Liver (tissue), 9 donors: ENCODE results near the gene CTSW. TPM values are rescaled to one million over a fixed set of nuclear protein-coding genes. Genes with fewer than 3 reads are reported as not detected.

Experiments used
- DNase-seq: peaks from one replicate; pipeline ENCODE4 v3.0.0-alpha.2; 2017; ENCODE audit warnings: low spot score
- H3K27ac ChIP-seq, 2 donors: one replicate each; pipeline ENCODE4 v1.7.0; 2013; ENCODE audit warnings: inconsistent platforms in 2 of 2, low read length in 2 of 2, control low read depth in 1 of 2, low read depth in 1 of 2, mild to moderate bottlenecking in 1 of 2
- H3K27me3 ChIP-seq, 4 donors: one replicate each; pipeline versions ENCODE4 v1.6.1 to v1.7.0; 2013; ENCODE audit warnings: low read length in 3 of 4, inconsistent platforms in 1 of 4, mild to moderate bottlenecking in 1 of 4, moderate library complexity in 1 of 4; ENCODE audit not compliant: control insufficient read depth in 4 of 4, insufficient read depth in 4 of 4
- H3K36me3 ChIP-seq, 4 donors: one replicate each; pipeline versions ENCODE4 v1.6.1 to v1.7.0; 2013; ENCODE audit warnings: low read length in 3 of 4, mild to moderate bottlenecking in 3 of 4, low read depth in 1 of 4, moderate library complexity in 1 of 4; ENCODE audit not compliant: control insufficient read depth in 4 of 4, insufficient read depth in 3 of 4
- H3K4me1 ChIP-seq, 4 donors: one replicate each; pipeline versions ENCODE4 v1.6.1 to v1.7.0; 2013; ENCODE audit warnings: low read length in 3 of 4, mild to moderate bottlenecking in 3 of 4, moderate library complexity in 1 of 4; ENCODE audit not compliant: control insufficient read depth in 4 of 4, insufficient read depth in 4 of 4
- H3K4me3 ChIP-seq, 3 donors: one replicate each; pipeline versions ENCODE4 v1.6.1 to v1.7.0; 2013; ENCODE audit warnings: low read length in 3 of 3, control low read depth in 1 of 3, low read depth in 1 of 3, mild to moderate bottlenecking in 1 of 3
- H3K9ac ChIP-seq, 2 donors: one replicate each; pipeline ENCODE4 v1.7.0; 2013; ENCODE audit warnings: low read length in 2 of 2, mild to moderate bottlenecking in 2 of 2, moderate library complexity in 2 of 2, control low read depth in 1 of 2, low read depth in 1 of 2
- H3K9me3 ChIP-seq, 4 donors: one replicate each; pipeline versions ENCODE4 v1.6.1 to v1.7.0; 2013; ENCODE audit warnings: low read length in 3 of 4; ENCODE audit not compliant: control insufficient read depth in 4 of 4
- ATF3 ChIP-seq: IDR thresholded peaks from 2 replicates; pipeline ENCODE4 v1.6.1; 2016; ENCODE audit warnings: antibody characterized with exemption
- EGR1 ChIP-seq, 2 donors: IDR thresholded peaks; 2 replicates each; pipeline ENCODE4 v1.6.1; 2016 to 2018; ENCODE audit warnings: antibody characterized with exemption in 2 of 2, low read depth in 2 of 2
- FOXA1 ChIP-seq: IDR thresholded peaks from 2 replicates; pipeline ENCODE4 v1.6.1; 2016; ENCODE audit warnings: antibody characterized with exemption
- FOXA2 ChIP-seq: IDR thresholded peaks from 2 replicates; pipeline ENCODE4 v1.6.1; 2016; ENCODE audit warnings: antibody characterized with exemption
- GABPA ChIP-seq, 2 donors: IDR thresholded peaks in 1 of 2; conservative IDR thresholded peaks in 1 of 2; 2 replicates each; pipeline ENCODE4 v1.6.1; 2016; ENCODE audit warnings: antibody characterized with exemption in 2 of 2, mild to moderate bottlenecking in 1 of 2, moderate library complexity in 1 of 2
- HNF4G ChIP-seq: IDR thresholded peaks from 2 replicates; pipeline ENCODE4 v1.6.1; 2016; ENCODE audit warnings: antibody characterized with exemption
- MAX ChIP-seq: IDR thresholded peaks from 2 replicates; pipeline ENCODE4 v1.6.1; 2016; ENCODE audit warnings: antibody characterized with exemption
- NR2F2 ChIP-seq: IDR thresholded peaks from 2 replicates; pipeline ENCODE4 v1.6.1; 2016; ENCODE audit warnings: antibody characterized with exemption
- RAD21 ChIP-seq, 2 donors: IDR thresholded peaks; 2 replicates each; pipeline ENCODE4 v1.6.1; 2016; ENCODE audit warnings: antibody characterized with exemption in 2 of 2, mild to moderate bottlenecking in 2 of 2
- REST ChIP-seq: IDR thresholded peaks from 2 replicates; pipeline ENCODE4 v1.6.1; 2016; ENCODE audit warnings: antibody characterized with exemption, mild to moderate bottlenecking
- RXRA ChIP-seq, 2 donors: IDR thresholded peaks; 2 replicates each; pipeline ENCODE4 v1.6.1; 2017 to 2018; ENCODE audit warnings: antibody characterized with exemption in 2 of 2, mild to moderate bottlenecking in 1 of 2
- SP1 ChIP-seq: IDR thresholded peaks from 2 replicates; pipeline ENCODE4 v1.6.1; 2018; ENCODE audit warnings: antibody characterized with exemption, mild to moderate bottlenecking
- TAF1 ChIP-seq: conservative IDR thresholded peaks from 2 replicates; pipeline ENCODE4 v1.6.1; 2016; ENCODE audit warnings: antibody characterized with exemption, mild to moderate bottlenecking
- YY1 ChIP-seq: IDR thresholded peaks from 2 replicates; pipeline ENCODE4 v1.6.1; 2016; ENCODE audit warnings: antibody characterized with exemption, mild to moderate bottlenecking
- ZBTB33 ChIP-seq: IDR thresholded peaks from 2 replicates; pipeline ENCODE4 v1.6.1; 2016; ENCODE audit warnings: antibody characterized with exemption
- WGBS: extraction: QIAGEN DNeasy Blood & Tissue Kit; methylation state at CpG from one replicate; pipeline ENCODE4 v1.1.7; 2013; 5-methylcytosine and 5-hydroxymethylcytosine counted together
- polyA plus RNA-seq, 2 donors: library from polyadenylated mRNA; stranded (reverse) in 1 of 2; unstranded in 1 of 2; fragments of 200-250 nt in 1 of 2; fragments of >200 nt in 1 of 2; fragmentation: Nextera tagmentation in 1 of 2; extraction: Ambion mirVana in 1 of 2; gene quantifications; one replicate each; pipeline versions ENCODE4 v1.2.1 to v1.2.3, GENCODE V29; 2013 to 2015
- total RNA-seq, 2 donors: library from RNA; depleted of rRNA; stranded (reverse); fragments of >200 nt; gene quantifications; one replicate each; pipeline ENCODE4 v1.2.3, GENCODE V29; 2014
- donor health status: healthy.
- donor health status: healthy.
- donor health status: healthy.
- donor health status: healthy.
- donor health status: healthy.

The CTSW gene
- total and polyA plus RNA-seq, 4 donors, result 1.3 to 2.9 (median 2.1) TPM

GRCh38 chr11:65851811-65852507 is 27.7 kb upstream of the CTSW start:
- H3K9ac ChIP-seq, result no peak overlapping the region
- H3K27ac ChIP-seq, result no peak overlapping the region
- 90% methylated on average over 10 of the region's 10 CpGs for WGBS
- TF ChIP-seq ATF3, result no peak
- no peak for TF ChIP-seq YY1
- TF ChIP-seq REST, result no peak
- no peak for TF ChIP-seq SP1
- no peak for TF ChIP-seq RXRA (IDR thresholded peaks at IDR 0.05)
- H3K9me3 ChIP-seq, result peaks cover 0 to 7% (median 2%) of the 10 kb centered on the region in 4 donors
- H3K36me3 ChIP-seq, result peaks cover 13 to 39% (median 20%) of the 10 kb centered on the region in 4 donors
- no peak for DNase-seq
- no peaks in the 10 kb centered on the region for H3K27me3 ChIP-seq
- peaks cover 2 to 19% (median 10%) of the 10 kb centered on the region in 4 donors for H3K4me1 ChIP-seq
- no peak overlapping the region for H3K4me3 ChIP-seq

- peaks cover 2 to 19% (median 10%) of the 10 kb centered on the region in 4 donors for H3K4me1 ChIP-seq
- H3K4me3 ChIP-seq, result no peak overlapping the region
- H3K27ac ChIP-seq, result no peak overlapping the region
- no peaks in the 10 kb centered on the region for H3K27me3 ChIP-seq
- TF ChIP-seq ATF3, result no peak
- peaks cover 0 to 7% (median 2%) of the 10 kb centered on the region in 4 donors for H3K9me3 ChIP-seq
- WGBS, result 93% methylated on average over 33 of the region's 33 CpGs
- H3K36me3 ChIP-seq, result peaks cover 13 to 39% (median 20%) of the 10 kb centered on the region in 4 donors
- no peak for DNase-seq
- no peak overlapping the region for H3K9ac ChIP-seq
Measured at GRCh38 chr11:65852508-65853245, 27.0 kb upstream of the CTSW start.

- no peak overlapping the region for H3K9ac ChIP-seq
- H3K27ac ChIP-seq, result no peak overlapping the region
- DNase-seq, result no peak
- H3K4me1 ChIP-seq, result peaks cover 2 to 21% (median 11%) of the 10 kb centered on the region in 4 donors
- H3K9me3 ChIP-seq, result peaks cover 0 to 7% (median 2%) of the 10 kb centered on the region in 4 donors
- H3K36me3 ChIP-seq, result peaks cover 13 to 39% (median 20%) of the 10 kb centered on the region in 4 donors
- TF ChIP-seq GABPA (IDR thresholded peaks at IDR 0.05 in 1 of 2, conservative IDR thresholded peaks at IDR 0.05 in 1 of 2) (no peak), HNF4G (no peak), MAX (no peak), SP1 (no peak), TAF1 (no peak), NR2F2 (no peak), FOXA1 (no peak), RAD21 (IDR thresholded peaks at IDR 0.05) (no peak), EGR1 (IDR thresholded peaks at IDR 0.05; ENCODE audit: low read depth in 2 of 2) (no peak), ZBTB33 (no peak), FOXA2 (no peak), RXRA (IDR thresholded peaks at IDR 0.05) (no peak)
- H3K4me3 ChIP-seq, result no peak overlapping the region
- no peaks in the 10 kb centered on the region for H3K27me3 ChIP-seq
- WGBS, result 87% methylated on average over 6 of the region's 6 CpGs
Measured at GRCh38 chr11:65853246-65853979, 26.2 kb upstream of the CTSW start.
